Endothelial cell of umbilical vein (primary cell): ENCODE data around the gene DIAPH1. TPM values are rescaled to one million over a fixed set of nuclear protein-coding genes. Genes with fewer than 3 reads are reported as not detected.

Source experiments
- BruUV-seq: library from RNA; stranded (reverse); fragments of 400-500 nt; replicated peaks from 2 replicates; lab custom pipeline; 2021; lab: Mats Ljungman, UMichigan
- CTCF ChIA-PET: fragments of 300-600, 350-600 bp; sonication (Branson Sonifier 250); formaldehyde crosslinking; loops from one replicate; lab custom pipeline; 2021; ENCODE audit warnings: antibody characterized with exemption, inconsistent platforms; lab: Charles Lee
- POLR2A ChIA-PET: fragments of 300-600, 350-600 bp; sonication (Branson Sonifier 250); formaldehyde crosslinking; loops from one replicate; lab custom pipeline; 2021; ENCODE audit warnings: antibody characterized with exemption, inconsistent platforms; lab: Charles Lee
- DNase-seq: peaks from one replicate; pipeline ENCODE4 v3.0.0-alpha.2; 2011; ENCODE audit warnings: low read depth, low spot score
- FAIRE-seq: peaks from 2 replicates; lab custom pipeline; 2011; peaks lifted over from hg19 to GRCh38; lab: Jason Lieb, UNC
- H2AFZ ChIP-seq: 2 replicates; pipeline ENCODE4 v1.6.0; 2012; ENCODE audit warnings: low read depth, low read length, control low read depth, inconsistent platforms
- H3K27ac ChIP-seq: 2 replicates; pipeline ENCODE4 v1.5.1; 2011; ENCODE audit warnings: low read depth, mild to moderate bottlenecking, control low read depth, low read length, moderate library complexity; ENCODE audit not compliant: insufficient read depth
- H3K27me3 ChIP-seq, 2 experiments: 2 replicates each; pipeline versions ENCODE4 v1.6.0 to v1.6.1; 2011; ENCODE audit warnings: low read length in 2 of 2, mixed read lengths in 1 of 2; ENCODE audit not compliant: control insufficient read depth in 2 of 2, insufficient read depth in 2 of 2
- H3K36me3 ChIP-seq, 2 experiments: 2 replicates in 1 of 2; 3 replicates in 1 of 2; pipeline ENCODE4 v1.5.1; 2011; ENCODE audit warnings: low read length in 2 of 2, mild to moderate bottlenecking in 1 of 2, moderate library complexity in 1 of 2; ENCODE audit not compliant: control insufficient read depth in 2 of 2, insufficient read depth in 2 of 2; ENCODE audit errors: extremely low read depth in 1 of 2
- H3K4me1 ChIP-seq: 3 replicates; pipeline ENCODE4 v1.5.1; 2011; ENCODE audit warnings: mild to moderate bottlenecking, low read length; ENCODE audit not compliant: control insufficient read depth, insufficient read depth; ENCODE audit errors: extremely low read depth
- H3K4me2 ChIP-seq: 2 replicates; pipeline ENCODE4 v1.6.1; 2011; ENCODE audit warnings: low read length, control low read depth, mixed read lengths; ENCODE audit not compliant: insufficient read depth
- H3K4me3 ChIP-seq, 3 experiments: fragments of 200-600 bp in 1 of 3; sonication (generic), shearing (Covaris generic) in 1 of 3; replicated peaks in 1 of 3; 2 replicates each; pipeline ENCODE4 v1.5.1; 2011 to 2016; ENCODE audit warnings: control low read depth in 3 of 3, low read length in 3 of 3, mild to moderate bottlenecking in 2 of 3, inconsistent platforms in 1 of 3, low read depth in 1 of 3, moderate library complexity in 1 of 3; ENCODE audit not compliant: insufficient read depth in 1 of 3
- H3K79me2 ChIP-seq: 2 replicates; pipeline ENCODE4 v1.6.0; 2012; ENCODE audit warnings: low read length, inconsistent platforms; ENCODE audit not compliant: control insufficient read depth, insufficient read depth
- H3K9ac ChIP-seq: replicated peaks from 2 replicates; pipeline ENCODE3; 2011; ENCODE audit warnings: low read length, control low read depth; ENCODE audit not compliant: insufficient read depth; ENCODE audit errors: extremely low read depth
- H3K9me1 ChIP-seq: replicated peaks from 3 replicates; pipeline ENCODE4 v1.6.0; 2011; ENCODE audit warnings: mild to moderate bottlenecking, low read length; ENCODE audit not compliant: control insufficient read depth, insufficient read depth; ENCODE audit errors: extremely low read depth
- H3K9me3 ChIP-seq: replicated peaks from 2 replicates; pipeline ENCODE4 v1.5.1; 2012; ENCODE audit warnings: low read length, inconsistent platforms; ENCODE audit not compliant: control insufficient read depth, insufficient read depth
- H4K20me1 ChIP-seq: replicated peaks from 2 replicates; pipeline ENCODE3; 2011; ENCODE audit warnings: mild to moderate bottlenecking, low read length; ENCODE audit not compliant: control insufficient read depth, insufficient read depth; ENCODE audit errors: extremely low read depth
- EZH2 ChIP-seq: IDR thresholded peaks from 2 replicates; pipeline ENCODE4 v1.6.1; 2012; ENCODE audit warnings: borderline replicate concordance, low read depth, mild to moderate bottlenecking, moderate library complexity, low read length, inconsistent platforms; ENCODE audit not compliant: severe bottlenecking
- FOS ChIP-seq: IDR thresholded peaks from 2 replicates; pipeline ENCODE4 v1.6.1; 2011; ENCODE audit warnings: mild to moderate bottlenecking, low read length, moderate library complexity, borderline replicate concordance; ENCODE audit not compliant: insufficient read depth
- GATA2 ChIP-seq: IDR thresholded peaks from 2 replicates; pipeline ENCODE4 v1.7.0; 2011; ENCODE audit warnings: low read depth, mild to moderate bottlenecking, moderate library complexity, mixed read lengths, low read length; ENCODE audit not compliant: insufficient read length, insufficient read depth
- JUN ChIP-seq: IDR thresholded peaks from 2 replicates; pipeline ENCODE4 v1.6.1; 2011; ENCODE audit warnings: borderline replicate concordance, low read depth; ENCODE audit not compliant: insufficient read length, insufficient read depth
- MYC ChIP-seq: IDR thresholded peaks from one replicate; pipeline ENCODE4 v1.6.1; 2011; ENCODE audit warnings: mild to moderate bottlenecking, low read depth, low read length
- POLR2A ChIP-seq: IDR thresholded peaks from 2 replicates; pipeline ENCODE4 v1.6.1; 2012; ENCODE audit warnings: low read depth, mild to moderate bottlenecking, control low read depth, low read length
- POLR2AphosphoS5 ChIP-seq: IDR thresholded peaks from 2 replicates; pipeline ENCODE4 v1.6.1; 2012; ENCODE audit warnings: low read depth, mild to moderate bottlenecking, control low read depth, low read length, moderate library complexity; ENCODE audit not compliant: insufficient read depth
- dilution Hi-C: fragments of 300-500 bp; cut with MboI; formaldehyde crosslinking; loops from one replicate; pipeline ENCODE4 v1.15.0; 2019; ENCODE audit warnings: low sequenced_read_pairs; ENCODE audit not compliant: extremely low pct_ligation_motif_present
- intact Hi-C: fragments of 100-400 bp; cut with micrococcal nuclease; formaldehyde crosslinking; loops from one replicate; pipeline ENCODE4 v1.10.0; 2022
- polyA plus RNA-seq, 4 experiments: library from polyadenylated mRNA; depleted of rRNA in 3 of 4; stranded (reverse) in 3 of 4; unstranded in 1 of 4; fragments of >200 nt; gene quantifications; 2 replicates each; pipeline versions ENCODE4 v1.2.1 to v1.2.3, GENCODE V29; 2011 to 2012; ENCODE audit warnings: missing spikeins in 1 of 4
- total RNA-seq: library from RNA; stranded (reverse); gene quantifications from 2 replicates; pipeline ENCODE4 v1.2.3, GENCODE V29; 2021
- TF ChIP-seq, protein P1 (sequence below), 2 donors: IDR thresholded peaks; 1 replicate in 1 of 2; 2 replicates in 1 of 2; pipeline ENCODE4 v1.5.1; 2011; ENCODE audit warnings: low read length in 2 of 2, mild to moderate bottlenecking in 2 of 2, moderate library complexity in 2 of 2, control low read depth in 1 of 2, inconsistent platforms in 1 of 2, low read depth in 1 of 2; ENCODE audit not compliant: insufficient read depth in 1 of 2; ENCODE audit errors: extremely low read depth in 1 of 2
- TF ChIP-seq, protein P2 (sequence below): IDR thresholded peaks from 2 replicates; pipeline ENCODE4 v1.6.1; 2011; ENCODE audit not compliant: insufficient read depth, insufficient read length

DIAPH1 gene
- total and polyA plus RNA-seq, 2 donors (not counting 3 experiments of a cell fraction or from before 2014, with no cell fraction given) = 68.6 to 105 TPM

DNA sequence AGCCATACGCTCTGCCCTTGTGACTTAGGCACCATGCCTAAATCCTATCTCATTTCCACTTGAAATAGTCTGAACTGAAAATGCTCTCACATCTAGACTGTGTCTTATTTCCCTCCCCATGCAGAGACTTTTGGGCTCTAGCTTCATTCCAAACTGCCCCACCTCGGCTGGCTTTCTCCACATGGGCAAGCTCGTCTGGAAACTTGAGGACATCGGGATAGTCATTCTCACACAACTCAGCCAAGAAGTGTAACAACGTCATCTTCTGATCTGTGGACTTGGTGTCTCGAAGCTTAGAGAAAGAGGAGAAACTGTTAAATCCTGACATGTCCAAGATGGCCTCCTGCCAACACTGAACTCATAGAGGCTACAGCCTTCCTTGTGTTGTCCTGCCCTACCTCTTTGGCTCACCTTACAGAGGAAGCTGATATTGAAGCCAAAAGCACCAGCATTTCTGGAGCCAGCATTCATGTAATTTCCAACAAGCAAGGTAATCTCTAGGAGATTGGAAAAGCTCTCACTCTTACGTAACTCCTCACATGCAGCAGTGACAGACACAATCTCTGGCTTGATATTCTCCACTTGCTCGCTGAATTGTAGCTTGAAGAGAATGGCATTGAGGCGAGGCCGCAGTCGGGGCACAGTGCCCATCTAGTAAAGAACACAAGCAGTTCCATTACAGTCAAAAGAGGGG, 90.4 kb downstream of the DIAPH1 start:
- no peak for DNase-seq
- CTCF ChIA-PET = interaction anchor here (0.7 to 10.9 kb wide), 6 partner anchors 15 to 111 kb away, joined by 3 to 308 read pairs (median 7); partner anchors contain the start of genes PCDHGA11, PCDHGA12, PCDHGB7 and PCDHGC3
- intact Hi-C loops (no loop called here), dilution Hi-C loops (no loop called here)
- no peak overlapping the region for H3K9ac ChIP-seq
- TF ChIP-seq GATA2 (no peak), EZH2 (no peak), FOS (no peak), JUN (no peak)
- no peak overlapping the region for H3K27ac ChIP-seq
- H3K79me2 ChIP-seq = no peaks in the 10 kb centered on the region
- no peaks in the 10 kb centered on the region for H3K9me1 ChIP-seq
- POLR2A ChIA-PET = no interaction called here
- BruUV-seq = TSS peak; percentile 70
- peaks cover 10% of the 10 kb centered on the region for H3K4me1 ChIP-seq
- no peak overlapping the region for H3K4me2 ChIP-seq
- H3K27me3 ChIP-seq = no peaks in the 10 kb centered on the region
- no peak overlapping the region for H2AFZ ChIP-seq
- peaks cover 8 to 16% of the 10 kb centered on the region in 2 experiments for H3K36me3 ChIP-seq
- no peaks in the 10 kb centered on the region for H4K20me1 ChIP-seq
- H3K4me3 ChIP-seq = no peak overlapping the region
- H3K9me3 ChIP-seq = no peaks in the 10 kb centered on the region
- FAIRE-seq = no peak

- POLR2A ChIA-PET = interaction anchor here (0.7 kb wide), 1 partner anchor 14 kb away, joined by 3 read pairs; no protein-coding TSS in a partner anchor
- FAIRE-seq (no peak), DNase-seq (no peak)
- dilution Hi-C loops = no loop called here
- BruUV-seq = no TSS peak
- intact Hi-C loops = no loop called here
- Histone ChIP-seq H3K36me3 (peaks cover 8 to 16% of the 10 kb centered on the region in 2 experiments), H3K79me2 (no peaks in the 10 kb centered on the region), H3K9me1 (no peaks in the 10 kb centered on the region), H3K27me3 (no peaks in the 10 kb centered on the region), H3K4me3 (no peak overlapping the region), H3K9ac (no peak overlapping the region), H3K9me3 (no peaks in the 10 kb centered on the region), H2AFZ (no peak overlapping the region), H3K4me1 (peaks cover 12% of the 10 kb centered on the region), H3K27ac (no peak overlapping the region), H4K20me1 (no peaks in the 10 kb centered on the region), H3K4me2 (no peak overlapping the region)
- TF ChIP-seq GATA2 (no peak), POLR2AphosphoS5 (no peak), JUN (no peak), FOS (no peak), EZH2 (no peak), MYC (no peak), POLR2A (no peak)
- TF ChIP-seq, protein P1, sequence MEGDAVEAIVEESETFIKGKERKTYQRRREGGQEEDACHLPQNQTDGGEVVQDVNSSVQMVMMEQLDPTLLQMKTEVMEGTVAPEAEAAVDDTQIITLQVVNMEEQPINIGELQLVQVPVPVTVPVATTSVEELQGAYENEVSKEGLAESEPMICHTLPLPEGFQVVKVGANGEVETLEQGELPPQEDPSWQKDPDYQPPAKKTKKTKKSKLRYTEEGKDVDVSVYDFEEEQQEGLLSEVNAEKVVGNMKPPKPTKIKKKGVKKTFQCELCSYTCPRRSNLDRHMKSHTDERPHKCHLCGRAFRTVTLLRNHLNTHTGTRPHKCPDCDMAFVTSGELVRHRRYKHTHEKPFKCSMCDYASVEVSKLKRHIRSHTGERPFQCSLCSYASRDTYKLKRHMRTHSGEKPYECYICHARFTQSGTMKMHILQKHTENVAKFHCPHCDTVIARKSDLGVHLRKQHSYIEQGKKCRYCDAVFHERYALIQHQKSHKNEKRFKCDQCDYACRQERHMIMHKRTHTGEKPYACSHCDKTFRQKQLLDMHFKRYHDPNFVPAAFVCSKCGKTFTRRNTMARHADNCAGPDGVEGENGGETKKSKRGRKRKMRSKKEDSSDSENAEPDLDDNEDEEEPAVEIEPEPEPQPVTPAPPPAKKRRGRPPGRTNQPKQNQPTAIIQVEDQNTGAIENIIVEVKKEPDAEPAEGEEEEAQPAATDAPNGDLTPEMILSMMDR (IDR thresholded peaks at IDR 0.05; ENCODE audit: extremely low read depth in 1 of 2, insufficient read depth in 1 of 2, low read depth in 1 of 2, low read length in 2 of 2) = no peak
- TF ChIP-seq, protein P2, sequence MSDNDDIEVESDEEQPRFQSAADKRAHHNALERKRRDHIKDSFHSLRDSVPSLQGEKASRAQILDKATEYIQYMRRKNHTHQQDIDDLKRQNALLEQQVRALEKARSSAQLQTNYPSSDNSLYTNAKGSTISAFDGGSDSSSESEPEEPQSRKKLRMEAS = no peak
- CTCF ChIA-PET = interaction anchor here (0.7 to 10.9 kb wide), 8 partner anchors 14 to 125 kb away, joined by 3 to 308 read pairs (median 5); partner anchors contain the start of genes PCDHGA11, PCDHGA12, PCDHGA9 and PCDHGB7
Measured at GRCh38 chr5:141527426-141527825, 91.4 kb downstream of the DIAPH1 start.
